OCI-LY7 (cell line): ENCODE results near the gene CRAMP1.

Source experiments
- EZH2phosphoT487 ChIP-seq: fragments of 200-600 bp; sonication (generic); IDR thresholded peaks from 2 replicates; pipeline ENCODE4 v1.6.1; 2018; ENCODE audit warnings: low read depth, borderline replicate concordance, mild to moderate bottlenecking, mixed run types, antibody characterized with exemption, low read length, moderate library complexity, mixed read lengths
- TF ChIP-seq, protein P1 (sequence below): fragments of 200-600 bp; sonication (generic); conservative IDR thresholded peaks from 2 replicates; pipeline ENCODE4 v1.5.1; 2014; ENCODE audit warnings: mild to moderate bottlenecking, antibody characterized with exemption, low read length, moderate library complexity, mixed read lengths

DNA sequence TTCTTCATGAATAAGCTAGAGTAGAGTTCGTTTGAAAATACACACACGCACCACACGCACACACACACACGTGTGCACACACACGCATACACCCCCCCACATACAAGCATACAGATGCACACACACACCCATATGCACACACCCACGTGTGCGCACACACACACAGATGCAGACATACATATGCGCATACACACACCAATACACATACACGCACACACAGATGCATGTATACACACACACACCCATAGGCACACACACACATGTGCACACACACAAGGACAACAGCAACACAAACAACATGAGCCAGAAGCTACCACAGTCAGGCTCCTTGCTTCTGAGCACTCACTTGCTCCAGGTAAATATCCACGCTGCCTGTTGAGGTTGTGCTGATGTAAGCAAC, 5.4 kb upstream of the CRAMP1 start:
- TF ChIP-seq, protein P1, sequence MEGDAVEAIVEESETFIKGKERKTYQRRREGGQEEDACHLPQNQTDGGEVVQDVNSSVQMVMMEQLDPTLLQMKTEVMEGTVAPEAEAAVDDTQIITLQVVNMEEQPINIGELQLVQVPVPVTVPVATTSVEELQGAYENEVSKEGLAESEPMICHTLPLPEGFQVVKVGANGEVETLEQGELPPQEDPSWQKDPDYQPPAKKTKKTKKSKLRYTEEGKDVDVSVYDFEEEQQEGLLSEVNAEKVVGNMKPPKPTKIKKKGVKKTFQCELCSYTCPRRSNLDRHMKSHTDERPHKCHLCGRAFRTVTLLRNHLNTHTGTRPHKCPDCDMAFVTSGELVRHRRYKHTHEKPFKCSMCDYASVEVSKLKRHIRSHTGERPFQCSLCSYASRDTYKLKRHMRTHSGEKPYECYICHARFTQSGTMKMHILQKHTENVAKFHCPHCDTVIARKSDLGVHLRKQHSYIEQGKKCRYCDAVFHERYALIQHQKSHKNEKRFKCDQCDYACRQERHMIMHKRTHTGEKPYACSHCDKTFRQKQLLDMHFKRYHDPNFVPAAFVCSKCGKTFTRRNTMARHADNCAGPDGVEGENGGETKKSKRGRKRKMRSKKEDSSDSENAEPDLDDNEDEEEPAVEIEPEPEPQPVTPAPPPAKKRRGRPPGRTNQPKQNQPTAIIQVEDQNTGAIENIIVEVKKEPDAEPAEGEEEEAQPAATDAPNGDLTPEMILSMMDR = no peak
- no peak for TF ChIP-seq EZH2phosphoT487
